ENCODE results near the gene PPP1R12B. TPM values are rescaled to one million over a fixed set of nuclear protein-coding genes. Genes with fewer than 3 reads are reported as not detected.
"Not testable (repeated sequence)": the region's sequence is repeated elsewhere in the genome, so short reads cannot be mapped to it uniquely, and the experiment has no call there.

Gene PPP1R12B
- total RNA-seq, 1 experiment from 2014 or later, result 21.2 TPM

DNA sequence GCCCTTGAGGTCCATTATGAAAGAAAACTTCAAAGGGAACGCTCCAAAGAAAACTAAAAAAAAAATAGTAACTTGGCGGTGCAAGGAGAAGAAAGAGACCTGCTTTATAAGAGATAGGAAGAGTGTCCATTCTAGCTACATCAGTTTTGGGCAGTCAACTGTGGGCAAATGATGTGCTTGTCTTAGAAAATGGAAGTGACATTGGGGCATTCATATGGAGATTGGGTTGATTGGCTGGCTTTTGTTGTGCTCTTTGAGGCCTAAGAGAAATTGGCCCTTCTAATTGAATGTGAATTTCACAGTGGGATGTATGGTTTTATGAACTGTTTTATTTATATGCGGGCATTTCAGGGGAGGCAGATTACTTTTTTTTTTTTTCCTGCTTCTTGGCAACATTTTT is 13.2 kb downstream of the PPP1R12B start:
- no peak overlapping the region for H3K27ac ChIP-seq
- H3K27me3 ChIP-seq, result no peaks in the 10 kb centered on the region
- H3K36me3 ChIP-seq, result no peaks in the 10 kb centered on the region
- DNase-seq, result no peak
- H3K4me1 ChIP-seq, result no peaks in the 10 kb centered on the region
- no peaks in the 10 kb centered on the region for H3K9me3 ChIP-seq (replicated peaks)
- H3K4me3 ChIP-seq, result no peak overlapping the region

DNA sequence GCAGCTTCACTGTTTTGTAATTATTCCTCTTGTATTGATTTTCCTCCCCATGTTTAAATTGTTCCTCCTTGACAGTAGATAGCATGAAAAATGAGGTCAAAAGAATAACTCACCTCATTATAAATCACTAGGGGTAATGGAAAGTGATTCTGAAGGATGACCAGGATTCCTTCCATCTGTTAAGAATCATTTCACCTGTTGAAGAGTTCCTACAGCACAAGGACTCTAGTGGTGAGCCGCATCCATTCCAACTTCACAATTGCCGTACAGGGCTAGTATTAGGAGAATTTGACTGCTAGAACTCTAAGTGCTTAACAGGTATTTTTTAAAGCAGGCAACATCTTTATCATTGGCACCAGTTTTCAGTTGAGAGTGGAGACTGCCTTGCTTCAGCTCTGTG is 13.7 kb downstream of the PPP1R12B start:
- Histone ChIP-seq H3K4me3 (no peak overlapping the region), H3K27ac (no peak overlapping the region), H3K27me3 (no peaks in the 10 kb centered on the region), H3K4me1 (no peaks in the 10 kb centered on the region), H3K36me3 (no peaks in the 10 kb centered on the region), H3K9me3 (replicated peaks) (no peaks in the 10 kb centered on the region)
- no peak for DNase-seq

DNA sequence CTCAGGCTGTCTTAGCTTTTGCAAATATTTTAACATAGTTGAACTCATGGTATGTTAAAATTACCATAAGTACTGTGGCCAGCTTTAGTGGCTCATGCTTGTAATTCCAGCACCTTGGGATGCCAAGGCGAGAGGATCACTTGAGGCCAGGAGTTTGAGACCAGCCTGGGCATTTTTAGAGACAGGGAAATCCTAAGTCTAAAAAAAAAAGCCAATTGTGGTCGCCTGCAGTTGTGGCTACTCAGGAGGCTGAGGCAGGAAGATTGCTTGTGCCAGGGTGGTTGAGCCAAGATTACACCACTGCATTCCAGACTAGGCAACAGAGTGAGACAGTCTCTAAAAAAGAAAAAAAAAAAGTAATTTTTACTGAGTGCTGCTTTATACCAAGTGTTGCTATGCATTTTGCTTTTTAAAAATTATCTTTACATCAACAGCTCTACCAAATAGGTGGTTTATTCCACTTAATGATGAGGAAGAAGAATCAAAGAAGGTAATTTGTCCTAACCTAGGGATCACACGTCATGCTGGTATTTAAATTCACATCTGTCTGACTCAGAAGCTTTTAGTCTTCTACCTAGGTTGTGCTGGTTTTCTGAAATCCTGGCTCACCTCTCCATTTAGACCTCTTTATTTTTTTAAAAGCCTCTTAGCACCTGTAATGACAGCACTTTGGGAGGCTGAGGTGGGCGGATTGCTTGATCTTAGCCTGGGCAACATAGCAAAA is 16.8 kb downstream of the PPP1R12B start:
- no peak for DNase-seq

DNA sequence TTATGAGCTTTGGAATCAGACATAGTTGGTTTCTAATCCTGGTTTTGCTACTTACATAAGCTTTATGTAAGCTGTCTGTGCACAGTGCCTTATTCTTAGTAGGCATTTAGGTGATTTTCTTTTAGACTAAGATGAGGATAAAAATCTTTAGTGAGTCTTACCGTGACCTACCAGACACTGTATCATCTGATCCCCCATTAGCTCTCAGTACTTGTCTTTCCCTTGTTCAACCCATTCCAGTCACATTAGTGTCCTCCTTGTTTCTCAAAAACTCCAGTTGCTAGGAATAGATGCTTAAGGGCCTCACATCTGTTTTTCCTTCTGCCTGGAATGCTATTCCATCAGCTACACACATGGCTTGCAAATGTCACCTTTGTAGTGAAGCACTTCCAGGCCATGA is 18.8 kb downstream of the PPP1R12B start:
- DNase-seq, result no peak
- H3K27ac ChIP-seq, result no peak overlapping the region
- no peaks in the 10 kb centered on the region for H3K4me1 ChIP-seq
- H3K36me3 ChIP-seq, result no peaks in the 10 kb centered on the region
- H3K9me3 ChIP-seq (replicated peaks), result no peaks in the 10 kb centered on the region
- no peaks in the 10 kb centered on the region for H3K27me3 ChIP-seq
- H3K4me3 ChIP-seq, result no peak overlapping the region

More for the DNA sequence above, 16.8 kb downstream of the PPP1R12B start:
- no peaks in the 10 kb centered on the region for H3K27me3 ChIP-seq
- H3K36me3 ChIP-seq, result no peaks in the 10 kb centered on the region
- H3K27ac ChIP-seq, result no peak overlapping the region
- H3K9me3 ChIP-seq (replicated peaks), result no peaks in the 10 kb centered on the region
- no peaks in the 10 kb centered on the region for H3K4me1 ChIP-seq
- no peak overlapping the region for H3K4me3 ChIP-seq

DNA sequence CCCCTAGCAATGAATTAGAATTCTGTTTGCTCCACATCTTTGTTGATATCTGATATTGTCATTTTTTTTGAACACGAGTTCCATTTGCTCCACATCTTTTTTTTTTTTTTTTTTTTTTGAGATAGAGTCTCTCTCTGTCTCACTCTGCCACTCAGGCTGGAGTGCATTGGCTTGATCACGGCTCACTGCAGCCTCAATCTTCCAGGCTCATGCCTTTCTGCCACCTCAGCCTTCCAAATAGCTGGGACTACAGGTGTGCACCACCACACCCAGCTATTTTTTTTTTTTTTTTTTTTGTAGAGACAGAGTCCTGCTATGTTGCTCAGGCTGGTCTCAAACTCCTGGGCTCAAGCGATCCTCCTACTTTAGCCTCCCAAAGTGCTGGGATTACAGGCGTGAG is 22.4 kb downstream of the PPP1R12B start:
- not testable (repeated sequence) for H3K27me3 ChIP-seq; H3K4me1 ChIP-seq; H3K4me3 ChIP-seq; H3K9me3 ChIP-seq (replicated peaks); H3K36me3 ChIP-seq; H3K27ac ChIP-seq; DNase-seq

DNA sequence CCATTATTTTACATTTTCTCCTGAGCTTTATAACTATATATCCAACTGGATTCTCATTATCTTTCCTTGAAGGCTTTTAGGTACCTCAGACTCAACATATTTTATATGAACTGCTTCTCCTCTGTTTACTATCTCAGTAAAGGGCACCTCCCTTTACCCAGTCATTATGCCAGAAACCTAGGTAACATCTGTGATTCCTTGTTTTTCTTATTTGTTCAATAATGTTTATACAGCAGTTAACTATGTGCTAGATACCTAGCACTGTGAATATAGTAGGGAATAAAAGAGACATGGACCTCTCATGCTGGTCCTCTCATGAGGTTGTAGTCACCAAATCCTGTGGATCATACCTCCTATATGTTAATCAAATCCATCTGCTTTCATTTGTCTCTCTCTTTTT is 25.6 kb downstream of the PPP1R12B start:
- H3K4me1 ChIP-seq, result no peaks in the 10 kb centered on the region
- no peak for DNase-seq
- H3K27me3 ChIP-seq, result no peaks in the 10 kb centered on the region
- H3K4me3 ChIP-seq, result no peak overlapping the region
- H3K27ac ChIP-seq, result no peak overlapping the region
- H3K36me3 ChIP-seq, result no peaks in the 10 kb centered on the region
- no peaks in the 10 kb centered on the region for H3K9me3 ChIP-seq (replicated peaks)

DNA sequence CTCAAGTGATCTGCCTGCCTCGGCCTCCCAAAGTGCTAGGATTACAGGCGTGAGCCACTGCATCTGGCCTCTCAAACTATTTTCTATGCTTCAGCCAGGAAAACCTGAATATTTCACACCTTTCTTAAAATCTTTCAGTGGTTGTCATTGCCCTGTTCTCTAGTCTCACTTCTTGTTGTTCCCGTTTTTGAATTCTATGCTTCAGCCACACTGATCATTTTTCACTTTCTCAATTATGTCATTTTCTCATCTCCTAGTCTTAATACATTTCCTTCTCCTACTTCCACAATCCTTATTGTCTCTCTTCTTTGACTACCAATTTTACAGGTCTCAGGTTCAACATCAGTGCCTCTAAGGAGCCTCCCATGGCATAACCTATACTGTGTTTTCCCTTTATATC is 26.7 kb downstream of the PPP1R12B start:
- not testable (repeated sequence) for H3K27ac ChIP-seq; H3K36me3 ChIP-seq; H3K4me3 ChIP-seq; H3K27me3 ChIP-seq; H3K9me3 ChIP-seq (replicated peaks); DNase-seq; H3K4me1 ChIP-seq

DNA sequence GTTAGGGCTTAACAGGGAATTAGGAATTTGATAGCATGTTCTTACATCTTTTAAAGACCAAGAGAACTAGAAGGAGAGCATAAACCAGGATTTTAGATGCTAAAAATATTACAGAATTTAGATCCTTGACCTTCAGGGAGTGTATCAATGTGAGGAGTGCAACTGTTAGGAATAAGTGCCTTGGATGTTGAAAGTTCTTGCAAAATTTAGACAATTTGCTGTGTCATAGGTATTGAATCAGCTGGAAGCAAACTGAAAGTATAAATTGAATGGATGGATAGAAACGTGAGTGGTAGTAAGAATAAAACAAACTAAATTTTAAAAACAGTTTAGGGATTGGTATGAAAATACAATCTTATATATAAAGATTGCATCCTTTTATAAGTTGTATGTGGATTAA is 27.7 kb downstream of the PPP1R12B start:
- no peaks in the 10 kb centered on the region for H3K36me3 ChIP-seq
- no peak overlapping the region for H3K4me3 ChIP-seq
- H3K27me3 ChIP-seq, result no peaks in the 10 kb centered on the region
- H3K27ac ChIP-seq, result no peak overlapping the region
- H3K4me1 ChIP-seq, result no peaks in the 10 kb centered on the region
- H3K9me3 ChIP-seq (replicated peaks), result no peaks in the 10 kb centered on the region
- no peak for DNase-seq

DNA sequence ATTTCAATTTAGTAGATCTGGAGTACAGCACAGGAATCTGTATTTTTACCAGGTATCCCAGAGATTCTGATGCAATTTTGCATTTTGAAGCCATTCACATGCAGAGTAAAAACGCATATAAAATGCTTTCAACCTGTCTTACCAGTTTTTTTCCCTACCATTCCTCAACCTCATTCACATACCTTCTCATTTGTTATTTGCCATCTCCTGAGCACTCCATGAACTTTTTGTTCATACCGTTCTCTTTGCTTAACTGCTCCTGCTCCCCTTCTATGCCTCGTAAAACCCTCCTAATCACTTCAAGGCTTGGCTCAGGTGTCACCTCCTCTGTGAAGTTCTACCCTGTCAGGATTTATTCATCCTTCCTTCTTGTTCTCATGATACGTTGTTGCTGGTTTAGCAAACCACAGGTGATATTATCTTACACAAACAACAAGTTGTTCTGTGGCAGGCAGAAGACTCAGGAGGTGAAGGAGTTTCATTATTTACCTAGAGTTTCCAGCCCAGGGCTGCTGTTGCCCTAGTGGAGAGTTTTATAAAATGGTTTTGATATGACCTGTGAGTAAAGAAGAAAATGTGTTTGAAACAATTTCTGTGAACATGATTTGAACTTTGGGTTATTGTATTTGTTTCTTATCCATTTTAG is 31.5 kb downstream of the PPP1R12B start:
- H3K27me3 ChIP-seq; H3K27ac ChIP-seq; H3K9me3 ChIP-seq (replicated peaks); DNase-seq; H3K4me1 ChIP-seq; H3K4me3 ChIP-seq; H3K36me3 ChIP-seq: not testable (repeated sequence)

DNA sequence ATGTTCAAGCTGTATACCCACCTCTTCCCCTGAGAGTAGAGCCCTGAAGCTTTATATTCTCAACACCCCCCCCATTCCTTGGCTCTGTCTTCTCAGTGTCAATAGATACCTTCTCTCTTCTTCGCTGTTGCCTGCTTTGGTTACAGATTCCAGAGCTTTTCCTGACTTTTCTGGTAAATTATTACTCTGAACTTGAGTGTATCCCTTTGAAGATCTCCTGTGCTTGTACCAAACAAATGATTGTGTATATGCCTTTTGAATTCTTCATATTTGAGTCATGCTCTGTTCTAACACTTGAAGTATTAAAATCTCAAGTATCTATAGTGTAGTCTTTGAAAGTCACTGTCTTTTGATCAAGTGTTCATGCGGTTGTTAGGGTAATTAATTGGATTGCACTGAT is 32.0 kb downstream of the PPP1R12B start:
- not testable (repeated sequence) for DNase-seq; H3K9me3 ChIP-seq (replicated peaks); H3K36me3 ChIP-seq; H3K4me3 ChIP-seq; H3K27ac ChIP-seq; H3K27me3 ChIP-seq; H3K4me1 ChIP-seq

DNA sequence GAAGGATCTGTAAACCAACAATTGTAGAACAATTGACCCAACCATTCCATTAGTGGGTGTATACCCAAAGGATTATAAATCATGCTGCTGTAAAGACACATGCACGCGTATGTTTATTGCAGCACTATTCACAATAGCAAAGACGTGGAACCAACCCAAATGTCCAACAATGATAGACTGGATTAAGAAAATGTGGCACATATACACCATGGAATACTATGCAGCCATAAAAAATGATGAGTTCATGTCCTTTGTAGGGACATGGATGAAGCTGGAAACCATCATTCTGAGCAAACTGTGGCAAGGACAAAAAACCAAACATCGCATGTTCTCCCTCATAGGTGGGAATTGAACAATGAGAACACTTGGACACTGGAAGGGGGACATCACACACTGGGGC is 33.4 kb downstream of the PPP1R12B start:
- H3K27me3 ChIP-seq; H3K4me3 ChIP-seq; H3K4me1 ChIP-seq; H3K9me3 ChIP-seq (replicated peaks); H3K36me3 ChIP-seq; DNase-seq; H3K27ac ChIP-seq: not testable (repeated sequence)

DNA sequence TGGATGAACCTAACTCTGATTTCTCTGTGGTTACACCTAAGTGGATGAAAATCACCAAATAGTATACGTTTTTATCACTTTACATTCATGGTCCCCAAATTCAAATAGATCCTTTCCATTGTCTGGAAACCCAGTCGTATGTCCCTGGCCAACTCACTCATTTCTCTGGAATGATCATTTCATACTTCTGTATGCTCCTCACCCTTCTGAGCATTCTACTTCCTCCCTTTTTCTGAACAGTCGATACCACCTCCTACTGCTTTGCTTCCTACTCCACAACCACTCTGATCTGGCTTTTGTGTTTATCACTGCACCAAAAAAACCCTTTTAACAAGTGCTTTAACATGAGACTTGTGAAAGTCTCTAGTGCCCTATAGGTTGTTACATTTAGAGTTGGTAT is 47.3 kb downstream of the PPP1R12B start:
- H3K27me3 ChIP-seq; H3K9me3 ChIP-seq (replicated peaks); H3K27ac ChIP-seq; H3K4me3 ChIP-seq; H3K36me3 ChIP-seq; DNase-seq; H3K4me1 ChIP-seq: not testable (repeated sequence)

DNA sequence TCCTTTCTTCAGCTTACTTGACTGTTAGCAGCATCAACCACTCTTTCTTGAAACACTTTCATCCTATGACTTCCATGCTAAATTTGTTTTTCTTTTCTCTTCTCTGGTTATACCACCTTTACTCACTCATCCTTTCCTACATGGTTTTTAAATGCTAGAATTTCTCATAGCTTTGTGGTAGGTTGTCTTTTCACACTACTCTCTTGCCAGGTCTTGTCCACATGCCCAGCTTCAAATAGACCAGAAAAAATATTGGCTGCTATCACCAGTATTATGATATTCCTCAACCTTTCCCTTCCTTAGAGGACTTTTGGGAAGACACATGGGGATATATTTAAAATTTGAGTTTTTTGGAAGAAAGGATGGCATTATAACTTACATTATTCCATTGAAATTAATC is 48.8 kb downstream of the PPP1R12B start:
- no peaks in the 10 kb centered on the region for H3K4me1 ChIP-seq

DNA sequence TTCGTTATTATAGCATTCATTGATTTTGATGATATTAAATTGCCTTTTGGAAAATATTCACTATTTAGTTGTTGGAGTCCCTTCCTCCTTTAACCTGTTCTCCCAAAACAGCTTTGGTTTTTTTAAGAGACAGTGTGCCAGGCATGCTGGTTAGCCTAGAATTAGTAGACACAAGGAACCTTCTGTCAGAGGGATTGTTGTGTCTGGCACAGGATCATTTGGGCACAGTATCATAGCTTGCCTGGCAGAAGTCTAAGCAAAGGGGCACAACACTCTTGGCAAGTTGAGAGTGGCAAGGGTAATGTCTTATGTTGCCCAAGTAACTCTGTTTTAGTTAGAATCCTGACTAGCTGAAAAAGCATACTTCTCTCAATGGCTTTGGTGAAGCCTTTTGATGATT is 49.9 kb downstream of the PPP1R12B start:
- not testable (repeated sequence) for H3K4me3 ChIP-seq; H3K27ac ChIP-seq; H3K9me3 ChIP-seq (replicated peaks); H3K36me3 ChIP-seq; H3K4me1 ChIP-seq; H3K27me3 ChIP-seq; DNase-seq

More for the DNA sequence above, 48.8 kb downstream of the PPP1R12B start:
- no peak overlapping the region for H3K27ac ChIP-seq
- DNase-seq, result no peak
- H3K4me3 ChIP-seq, result no peak overlapping the region
- no peaks in the 10 kb centered on the region for H3K27me3 ChIP-seq
- no peaks in the 10 kb centered on the region for H3K9me3 ChIP-seq (replicated peaks)
- H3K36me3 ChIP-seq, result no peaks in the 10 kb centered on the region

DNA sequence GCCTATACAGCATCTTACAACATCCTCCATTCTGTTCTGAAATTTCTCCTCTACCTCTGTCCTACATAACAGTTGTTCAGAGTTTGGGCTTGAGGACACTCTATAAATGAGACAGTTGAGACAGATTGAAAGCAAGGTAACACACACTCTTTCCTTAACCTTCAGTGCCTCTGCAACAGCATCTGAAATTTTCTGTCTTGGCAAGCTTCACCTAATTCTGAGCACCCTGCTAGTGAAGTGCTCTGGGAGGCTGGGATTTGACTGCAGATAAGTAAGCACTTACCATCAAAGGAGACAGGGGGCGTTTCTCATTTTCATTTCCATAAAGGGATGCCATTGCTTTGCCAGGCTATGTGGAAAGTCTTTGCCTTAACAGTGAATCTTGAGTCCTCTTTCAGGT is 53.3 kb downstream of the PPP1R12B start:
- not testable (repeated sequence) for H3K36me3 ChIP-seq; H3K27me3 ChIP-seq; H3K4me1 ChIP-seq; H3K9me3 ChIP-seq (replicated peaks); DNase-seq; H3K4me3 ChIP-seq; H3K27ac ChIP-seq

DNA sequence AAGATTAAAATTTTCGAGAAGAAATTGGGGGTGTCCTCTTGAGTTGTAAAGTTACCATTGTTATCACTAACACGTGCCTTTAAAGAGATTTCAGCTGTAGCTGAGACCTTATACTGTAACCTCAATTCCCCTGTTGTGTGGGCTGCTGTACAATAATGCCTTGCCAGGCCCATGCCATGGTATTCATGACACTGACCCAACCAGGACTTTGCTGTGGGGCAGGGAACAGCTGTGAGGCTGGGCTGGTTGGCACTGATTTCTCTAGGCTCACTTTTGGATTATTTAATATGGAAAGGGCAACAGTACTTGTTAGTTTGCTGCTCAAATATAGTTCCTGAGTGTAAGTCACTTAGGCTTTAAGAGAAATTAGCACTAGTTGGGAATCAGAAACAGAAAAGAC is 54.9 kb downstream of the PPP1R12B start:
- H3K27ac ChIP-seq; H3K4me1 ChIP-seq; H3K4me3 ChIP-seq; H3K27me3 ChIP-seq; H3K36me3 ChIP-seq; H3K9me3 ChIP-seq (replicated peaks): not testable (repeated sequence)
- peak in 1 of 2 experiments; percentile 13 for DNase-seq
